HG03135 (cell line): Measurements from ENCODE around the gene SPEG.
"Not testable (repeated sequence)": the region's sequence is repeated elsewhere in the genome, so short reads cannot be mapped to it uniquely, and the experiment has no call there.

ENCODE experiments used
- ATAC-seq: cut with Tn5 transposase; IDR thresholded peaks from one replicate; pipeline ENCODE4 v1.9.1; 2021; ENCODE audit warnings: mild to moderate bottlenecking, moderate library complexity; ENCODE audit not compliant: unreplicated experiment

The SPEG gene

DNA sequence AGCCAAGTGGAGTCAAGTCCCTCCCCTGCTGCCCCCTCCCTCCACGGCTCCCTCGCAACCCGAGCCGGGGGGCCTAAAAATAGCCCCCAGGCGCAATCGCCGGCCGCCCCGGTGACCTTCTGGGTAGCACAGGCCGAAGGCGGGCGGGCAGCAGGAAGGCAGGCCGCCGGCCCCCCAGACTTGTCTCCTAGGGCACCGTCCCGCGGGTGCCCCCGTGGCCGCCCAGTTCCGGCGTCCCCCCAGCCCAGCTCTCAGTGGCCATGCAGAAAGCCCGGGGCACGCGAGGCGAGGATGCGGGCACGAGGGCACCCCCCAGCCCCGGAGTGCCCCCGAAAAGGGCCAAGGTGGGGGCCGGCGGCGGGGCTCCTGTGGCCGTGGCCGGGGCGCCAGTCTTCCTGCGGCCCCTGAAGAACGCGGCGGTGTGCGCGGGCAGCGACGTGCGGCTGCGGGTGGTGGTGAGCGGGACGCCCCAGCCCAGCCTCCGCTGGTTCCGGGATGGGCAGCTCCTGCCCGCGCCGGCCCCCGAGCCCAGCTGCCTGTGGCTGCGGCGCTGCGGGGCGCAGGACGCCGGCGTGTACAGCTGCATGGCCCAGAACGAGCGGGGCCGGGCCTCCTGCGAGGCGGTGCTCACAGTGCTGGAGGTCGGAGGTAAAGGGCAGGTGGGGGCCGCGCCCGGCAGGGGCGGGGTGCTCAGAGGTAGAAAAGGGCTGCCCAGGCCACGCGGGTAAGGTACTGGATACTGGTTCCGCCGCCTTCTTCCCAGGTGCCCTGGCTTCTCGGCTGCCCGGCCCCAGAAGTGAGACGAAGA is at the start of gene SPEG:
Gene SPEG (plus strand): TSS at position 126 of the 808 bp plus-strand sequence. CDS start 135 bp downstream, at position 261.
- no peak for ATAC-seq

DNA sequence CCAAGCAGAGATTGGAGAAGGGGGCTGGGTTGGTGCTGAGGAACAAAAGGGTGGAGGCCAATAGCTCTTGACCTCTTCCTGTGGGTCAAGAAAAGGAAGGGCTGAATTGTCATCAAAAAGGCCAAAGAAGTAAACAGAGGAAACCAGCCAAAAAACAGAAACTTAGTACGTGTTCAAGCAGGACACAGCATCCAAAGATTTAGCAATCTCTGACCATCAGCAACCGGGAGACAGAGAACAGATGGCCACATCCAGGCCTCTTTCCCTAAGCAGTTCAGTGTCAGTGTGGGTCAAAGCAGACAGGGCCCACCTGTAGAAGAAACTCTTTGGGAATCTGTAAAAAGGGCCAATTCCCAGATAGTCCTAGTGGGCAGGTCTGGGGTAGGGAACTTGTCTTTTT is 49.8 kb upstream of the SPEG start:
- no peak for ATAC-seq

DNA sequence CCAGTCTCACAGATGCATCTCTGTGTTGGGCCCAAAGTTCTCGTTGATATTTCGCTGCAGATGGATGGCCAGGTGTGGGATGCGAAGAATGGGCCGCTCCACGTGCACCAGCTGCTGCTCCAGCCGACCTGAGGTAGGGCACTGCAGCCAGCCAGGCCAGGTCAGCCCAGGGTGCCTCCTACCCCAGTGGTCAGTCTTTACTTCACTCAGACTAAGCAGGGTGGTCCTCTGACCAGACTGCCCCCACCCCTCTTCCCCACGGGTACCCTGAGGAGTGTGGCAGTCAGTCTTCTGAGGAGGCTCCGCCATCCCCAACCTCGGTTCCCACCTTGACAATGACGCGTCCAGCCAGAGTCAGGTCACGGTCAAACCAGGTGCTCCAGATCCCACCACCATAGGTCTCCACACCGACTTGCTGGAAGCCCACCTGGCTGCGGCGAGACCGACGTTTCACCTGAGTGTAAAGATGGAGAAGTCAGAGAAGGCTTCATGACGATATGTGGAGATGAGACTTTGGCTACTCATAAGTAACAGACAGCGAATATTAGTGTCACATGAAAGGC is 48.6 kb upstream of the SPEG start:
- ATAC-seq: no peak

DNA sequence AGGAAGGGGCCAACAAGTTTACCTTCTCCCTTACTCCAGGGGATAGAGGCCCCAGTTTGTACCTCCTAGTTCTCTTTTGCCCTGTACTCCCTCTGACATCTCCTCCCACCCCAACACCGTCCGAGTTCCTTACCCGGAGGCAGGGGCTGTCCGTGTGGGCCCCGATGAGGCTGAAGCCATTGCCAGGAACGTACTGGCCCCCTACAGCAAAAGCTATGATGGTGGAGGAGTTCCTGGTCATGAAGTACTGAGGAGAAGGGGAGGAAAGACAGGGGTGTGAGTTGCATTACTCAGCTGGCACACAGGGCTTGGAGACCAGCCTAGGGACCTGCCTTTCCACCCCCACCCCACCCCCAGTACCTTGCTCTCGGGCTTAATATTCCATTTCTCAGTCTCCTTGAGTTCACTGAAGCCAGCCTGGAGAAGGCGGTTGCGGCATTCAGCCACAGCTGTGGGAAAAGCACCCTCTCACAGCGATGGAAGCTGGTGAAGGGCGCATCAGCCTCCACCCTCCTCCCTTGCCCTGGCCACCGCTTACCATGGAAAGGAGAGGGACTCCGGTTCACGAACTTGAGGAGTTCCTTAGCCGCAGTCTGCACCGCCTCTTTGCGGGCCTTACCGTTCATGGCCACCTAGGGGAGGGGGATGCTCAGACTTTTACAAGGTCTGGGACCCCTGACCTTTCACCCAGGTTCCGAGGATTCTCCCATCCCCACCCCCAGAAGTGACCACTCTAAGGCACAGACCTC is 47.9 kb upstream of the SPEG start:
- no peak for ATAC-seq

DNA sequence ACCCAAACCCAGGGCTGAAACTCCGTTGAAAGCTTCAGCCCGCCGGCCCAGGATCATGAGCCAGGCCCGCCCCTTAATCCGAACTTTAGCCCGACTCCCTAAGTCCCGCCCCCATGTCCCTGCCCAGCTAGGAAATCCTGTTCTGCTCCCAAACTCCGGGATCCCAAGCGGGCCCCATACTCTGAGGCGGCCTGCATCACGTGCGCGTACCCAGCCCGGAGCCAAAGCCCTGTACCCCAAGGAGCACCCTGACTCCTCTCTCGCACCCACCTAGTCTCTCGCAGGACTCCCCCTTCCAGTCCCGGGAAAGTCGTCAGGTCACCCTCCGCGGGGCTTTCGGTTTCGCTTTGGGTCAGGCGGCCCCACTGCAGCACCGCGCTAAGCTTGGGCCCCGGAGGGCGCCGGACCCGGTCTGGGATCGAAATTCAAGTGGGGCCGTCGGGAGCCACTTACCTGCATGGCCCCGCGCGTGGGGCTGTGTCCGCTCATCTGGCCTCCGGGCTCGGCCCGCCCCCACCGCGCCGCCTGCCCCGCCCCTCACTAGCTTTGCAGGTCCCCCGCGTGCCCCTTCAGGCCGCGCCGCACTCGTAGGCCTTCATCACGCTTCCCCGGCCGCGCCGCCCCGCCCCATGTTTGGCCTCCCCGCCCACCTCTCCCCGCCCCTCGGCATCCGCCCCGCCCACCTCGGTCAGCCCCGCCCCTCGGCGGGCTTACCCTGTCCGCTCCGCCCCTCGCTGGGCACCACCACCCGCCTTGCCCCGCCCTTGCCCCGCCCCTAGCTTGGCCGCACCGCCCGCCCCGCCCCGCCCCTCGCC is 47.1 kb upstream of the SPEG start, which contains the start of gene DNPEP:
Gene DNPEP (minus strand): TSS at position 607 of the 815 bp plus-strand sequence. CDS start 118 bp downstream, at position 489.
- ATAC-seq: peak; percentile 59

DNA sequence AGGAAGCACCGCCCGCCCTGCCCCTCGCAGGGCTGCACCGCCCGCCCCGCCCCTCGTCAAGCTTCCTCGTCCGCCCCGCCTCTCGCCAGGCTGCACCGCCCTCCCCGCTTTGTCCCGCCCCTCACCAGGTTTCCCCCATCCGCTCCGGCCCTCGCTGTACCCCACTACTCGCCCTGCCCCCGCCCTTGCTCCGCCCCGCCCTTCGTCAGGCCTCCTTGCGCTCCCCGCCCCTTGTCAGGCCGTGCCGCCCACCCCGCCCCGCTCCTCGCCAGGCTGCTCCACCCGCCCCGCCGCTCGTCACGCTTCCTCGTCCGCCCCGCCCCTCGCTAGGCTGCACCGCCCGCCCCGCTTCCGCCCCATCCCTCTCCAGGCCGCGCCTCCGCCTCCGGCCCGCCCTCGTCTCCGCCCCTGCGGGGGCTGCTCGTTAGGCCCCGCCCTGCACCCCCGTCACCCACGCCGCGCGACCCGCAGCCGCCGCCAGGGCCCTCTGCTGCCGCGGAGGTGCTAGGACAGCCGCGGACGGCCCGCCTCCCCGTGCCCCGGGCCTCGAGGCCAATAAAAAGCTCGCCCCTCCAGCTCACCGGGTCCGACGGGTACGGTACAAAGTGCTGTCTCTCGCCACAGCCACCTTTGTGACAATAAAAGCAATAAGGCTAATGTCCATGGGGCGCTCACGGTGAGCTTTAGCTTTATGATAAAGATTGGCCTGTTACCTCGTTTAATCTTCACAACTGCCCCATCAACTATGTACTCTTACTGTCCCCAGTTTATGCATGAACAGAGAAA is 46.3 kb upstream of the SPEG start:
- ATAC-seq: peak; percentile 78

DNA sequence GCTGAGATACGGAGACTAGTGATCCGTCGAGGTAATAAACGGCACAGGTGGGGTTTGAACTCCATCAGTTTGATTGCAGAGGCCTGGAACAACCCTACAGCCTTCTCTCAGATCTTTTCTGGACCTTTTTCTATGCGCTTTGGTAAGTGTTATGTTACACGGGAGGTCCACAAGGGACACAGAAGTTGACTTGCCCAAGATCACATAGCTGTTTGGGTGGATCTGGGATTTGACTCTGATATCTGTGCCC is 45.8 kb upstream of the SPEG start:
- no peak for ATAC-seq

DNA sequence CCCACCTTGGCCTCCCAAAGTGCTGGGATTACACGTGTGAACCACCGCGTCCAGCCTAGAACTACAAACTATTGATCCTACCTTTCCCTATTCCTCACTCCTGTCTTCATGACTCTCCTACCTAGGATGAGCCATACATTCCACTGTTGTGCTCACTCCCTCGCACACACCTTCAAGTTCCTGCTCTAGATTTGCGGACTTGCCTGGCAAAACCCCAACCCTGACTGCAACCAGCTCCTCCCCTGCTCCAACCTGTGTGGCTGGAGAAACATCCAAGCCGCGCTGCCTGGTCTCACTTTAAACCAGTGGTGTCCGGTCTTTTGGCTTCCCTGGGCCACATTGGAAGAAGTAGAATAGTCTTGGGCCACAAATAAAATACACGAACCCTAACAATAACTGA is 41.9 kb upstream of the SPEG start:
- no peak for ATAC-seq

DNA sequence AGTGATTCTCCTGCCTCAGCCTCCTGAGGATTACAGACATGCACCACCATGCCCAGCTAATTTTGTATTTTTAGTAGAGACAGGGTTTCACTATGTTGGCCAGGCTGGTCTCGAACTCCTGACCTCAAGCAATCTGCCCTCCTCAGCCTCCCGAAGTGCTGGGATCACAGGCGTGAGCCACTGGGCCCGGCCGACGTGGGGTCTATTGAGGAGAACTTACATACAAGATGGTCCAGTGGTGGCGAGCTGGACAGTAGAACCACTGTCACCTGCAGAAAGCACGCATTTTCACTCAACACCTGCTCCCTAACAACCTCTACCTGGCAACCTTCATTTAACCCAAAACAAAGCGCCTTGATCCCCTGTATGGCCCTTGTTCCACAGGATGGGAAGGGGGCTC is 39.6 kb upstream of the SPEG start:
- ATAC-seq: not testable (repeated sequence)

DNA sequence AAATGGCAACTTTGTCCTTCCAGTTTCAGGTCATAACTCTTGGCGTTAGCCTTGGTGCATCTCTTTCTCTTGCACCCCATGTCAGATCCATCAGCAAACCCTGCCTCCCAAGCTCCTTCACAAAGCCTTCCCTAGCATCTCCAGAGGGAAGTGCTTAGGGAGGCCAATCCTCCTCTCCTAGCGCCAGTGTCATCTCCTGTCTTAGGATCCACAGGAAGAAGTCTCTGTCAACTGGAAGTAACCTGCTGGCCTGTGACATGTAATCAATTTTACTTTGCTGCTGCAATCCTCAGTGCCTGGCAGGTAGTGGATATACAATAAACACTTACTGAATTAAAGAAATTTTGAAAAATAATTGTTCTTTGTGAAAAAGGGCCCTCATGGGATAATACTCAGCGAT is 39.0 kb upstream of the SPEG start:
- ATAC-seq: no peak

DNA sequence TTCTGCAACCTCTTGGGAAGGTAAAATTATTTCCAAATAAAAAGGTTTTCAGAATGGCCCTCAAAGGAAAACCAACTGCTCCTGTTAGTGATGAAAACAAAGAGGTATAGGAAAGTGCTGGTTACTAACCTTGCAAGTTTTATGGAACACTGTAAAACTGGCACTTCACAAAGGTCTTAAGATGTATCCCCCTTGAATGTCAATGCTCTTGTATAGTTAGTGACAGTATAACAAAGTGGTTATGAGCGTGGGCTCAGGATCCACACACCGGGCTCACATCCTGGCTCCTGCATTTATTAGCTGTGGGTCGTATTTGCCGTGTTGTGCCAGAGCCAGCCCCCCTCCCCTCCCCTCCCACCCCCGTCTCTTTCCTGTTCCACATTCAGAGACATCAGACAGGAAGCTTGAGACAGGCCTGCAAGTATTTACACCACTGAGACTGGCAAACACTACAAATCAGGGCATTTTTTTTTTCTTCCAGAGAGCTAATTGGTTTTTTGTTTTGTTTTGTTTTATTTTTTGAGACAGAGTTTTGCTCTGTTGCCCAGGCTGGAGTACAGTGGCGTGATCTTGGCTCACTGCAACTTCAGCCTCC is 37.7 kb upstream of the SPEG start:
- no peak for ATAC-seq

DNA sequence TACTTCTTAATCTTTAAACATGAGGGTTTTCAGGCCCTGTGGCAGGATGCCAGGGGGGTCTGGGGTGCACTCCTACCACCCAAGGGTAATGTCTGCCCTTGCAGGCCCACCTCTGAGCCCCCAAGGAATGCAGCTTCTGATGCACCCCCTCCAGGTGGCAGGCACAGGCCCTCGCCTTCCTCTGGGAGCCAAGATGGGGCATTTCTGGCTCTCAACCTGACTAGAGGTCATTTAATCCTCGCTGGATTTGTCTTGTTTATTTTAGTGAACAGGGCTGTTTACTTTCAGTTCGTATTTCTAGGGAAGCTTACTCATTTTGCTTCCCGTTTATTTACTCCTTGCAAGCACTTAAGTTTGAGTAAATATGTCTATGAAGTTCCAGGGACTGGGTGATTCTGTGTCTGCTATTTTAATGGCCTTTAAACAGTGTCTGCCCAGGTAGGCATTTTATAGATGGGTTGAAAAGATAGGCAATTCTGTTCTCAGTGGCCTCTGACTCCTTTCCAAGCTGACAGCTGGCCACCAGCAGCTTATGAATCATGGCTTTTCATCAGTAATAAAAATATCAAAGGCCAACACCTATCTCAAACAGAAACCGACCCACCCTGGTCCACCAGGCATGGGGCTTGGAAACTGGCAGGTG is 35.8 kb upstream of the SPEG start:
- ATAC-seq: no peak

DNA sequence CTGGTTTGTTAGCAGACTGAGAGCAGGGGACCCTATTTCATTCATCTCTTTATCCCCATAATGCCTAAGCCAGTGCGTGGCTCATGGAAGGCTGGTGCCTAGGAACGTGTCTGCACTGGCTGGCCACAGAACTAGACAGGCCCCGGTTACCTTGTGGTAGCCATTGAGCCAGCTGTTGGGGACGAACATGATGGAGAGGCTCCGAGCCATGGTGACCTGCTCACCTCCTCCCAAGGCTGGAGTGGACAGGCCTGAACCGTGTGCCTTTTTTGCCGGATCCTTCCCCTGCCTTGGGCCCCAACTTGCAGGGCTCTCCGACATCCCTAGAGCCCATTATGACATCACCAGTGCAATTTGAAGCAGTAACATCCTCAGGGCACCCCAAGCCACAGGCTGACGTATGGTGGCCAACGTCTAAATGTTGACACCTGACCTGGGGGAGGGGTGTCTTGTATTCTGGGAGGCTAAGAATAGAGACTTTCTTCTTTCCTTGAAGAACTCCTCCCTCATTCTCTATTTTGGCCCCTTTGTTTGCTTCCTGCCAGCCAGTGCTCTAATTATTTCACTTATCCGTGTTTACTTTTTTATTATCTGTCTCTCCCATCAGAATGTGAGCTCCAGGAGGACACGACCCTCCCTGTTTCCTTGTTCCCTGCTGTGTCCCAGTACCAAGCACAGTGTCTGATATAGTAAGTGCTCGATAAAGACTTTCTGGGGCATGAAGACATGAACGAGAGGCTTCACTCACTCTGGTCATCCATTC is 34.7 kb upstream of the SPEG start:
- no peak for ATAC-seq

DNA sequence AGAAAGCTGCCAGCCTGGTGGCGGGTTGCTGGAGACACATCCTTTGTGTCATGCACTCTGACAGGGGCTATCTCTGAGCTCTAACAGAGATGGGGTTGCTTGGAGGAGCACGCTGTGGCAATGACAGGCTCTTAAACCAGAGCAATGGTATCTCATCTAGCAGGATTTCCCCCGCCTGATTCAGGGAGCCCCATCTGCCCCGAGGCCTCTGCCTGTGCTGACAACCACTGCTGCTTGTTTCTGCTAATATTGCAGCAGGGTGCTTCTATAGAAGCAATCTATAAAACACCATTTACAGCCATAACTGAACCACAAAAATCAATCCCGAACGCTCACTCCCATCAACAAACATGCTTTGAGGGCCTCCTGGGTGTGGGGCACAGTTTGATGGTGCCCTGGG is 34.1 kb upstream of the SPEG start:
- ATAC-seq: no peak

DNA sequence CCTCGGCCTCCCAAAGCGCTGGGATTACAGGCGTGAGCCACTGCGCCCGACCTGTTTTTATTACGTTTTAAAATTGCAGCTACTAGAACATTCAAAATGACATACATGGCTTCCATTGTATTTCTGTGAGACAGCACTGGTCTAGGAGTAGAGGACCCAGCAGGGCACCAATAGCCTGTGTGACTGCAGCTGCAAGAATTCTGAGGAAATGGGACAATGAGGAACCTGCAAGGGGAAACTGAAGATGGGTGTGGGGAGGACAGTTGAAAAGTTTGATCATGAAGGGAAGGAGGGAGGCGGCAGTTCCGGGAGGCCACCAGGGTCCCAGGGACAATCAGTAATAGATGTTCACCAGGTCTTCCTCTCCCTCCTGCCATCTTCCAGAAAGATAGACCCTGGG is 33.0 kb upstream of the SPEG start:
- no peak for ATAC-seq

DNA sequence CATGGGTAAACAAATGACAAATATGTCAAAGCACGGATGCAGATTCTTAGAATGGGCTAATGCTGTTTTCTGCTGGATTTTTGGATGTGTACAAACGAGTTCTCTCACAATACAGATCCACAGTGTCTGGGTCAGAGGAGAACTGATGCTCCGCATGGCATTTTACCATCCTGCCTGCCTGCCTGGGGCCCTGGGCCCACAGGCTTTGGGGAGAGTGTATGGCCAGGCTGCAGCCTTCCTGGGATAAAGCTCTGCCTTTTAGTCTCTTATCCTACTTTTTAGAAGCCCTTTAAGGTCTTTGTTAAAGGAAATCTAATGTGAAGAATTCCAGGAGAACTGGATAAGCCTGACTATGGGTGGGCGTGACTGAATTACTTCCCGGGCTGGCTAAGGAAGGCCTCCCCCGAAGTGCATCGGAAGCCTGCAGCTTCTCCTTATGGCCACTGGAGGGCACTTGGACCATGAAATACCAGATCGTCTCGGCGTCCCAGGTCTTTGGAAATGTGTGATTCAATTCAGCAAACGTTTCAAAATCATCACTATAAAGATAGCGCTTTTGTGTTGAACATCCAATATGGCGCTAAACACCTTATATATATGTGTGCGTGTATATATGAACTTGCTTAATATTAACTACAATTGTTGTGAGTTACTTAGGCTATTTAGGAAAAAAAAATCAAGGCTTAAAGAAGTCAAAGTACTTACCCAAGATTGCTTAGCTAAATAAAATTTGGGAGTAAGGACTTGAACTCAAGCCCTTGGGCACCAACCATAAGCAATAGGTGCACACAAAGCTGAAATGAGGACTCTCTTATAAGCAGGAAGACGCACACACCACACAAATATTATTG is 31.8 kb upstream of the SPEG start:
- ATAC-seq: peak; percentile 79

DNA sequence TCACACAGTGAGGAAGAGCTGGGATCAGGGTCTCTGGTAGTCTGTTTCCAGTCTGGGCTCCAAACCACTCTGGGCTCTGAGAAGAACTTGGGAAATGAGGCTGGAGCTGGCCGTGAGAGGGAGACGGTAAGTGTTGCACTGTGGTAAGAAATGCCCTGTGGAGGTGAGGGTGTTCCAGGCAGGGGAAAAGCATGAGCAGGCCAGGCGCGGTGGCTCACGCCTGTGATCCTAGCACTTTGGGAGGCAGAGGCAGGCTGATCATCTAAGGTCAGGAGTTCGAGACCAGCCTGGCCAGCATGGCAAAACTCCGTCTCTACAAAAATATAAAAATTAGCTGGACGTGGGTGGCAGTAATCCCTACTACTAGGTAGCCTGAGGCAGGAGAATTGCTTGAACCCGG is 30.8 kb upstream of the SPEG start:
- no peak for ATAC-seq

DNA sequence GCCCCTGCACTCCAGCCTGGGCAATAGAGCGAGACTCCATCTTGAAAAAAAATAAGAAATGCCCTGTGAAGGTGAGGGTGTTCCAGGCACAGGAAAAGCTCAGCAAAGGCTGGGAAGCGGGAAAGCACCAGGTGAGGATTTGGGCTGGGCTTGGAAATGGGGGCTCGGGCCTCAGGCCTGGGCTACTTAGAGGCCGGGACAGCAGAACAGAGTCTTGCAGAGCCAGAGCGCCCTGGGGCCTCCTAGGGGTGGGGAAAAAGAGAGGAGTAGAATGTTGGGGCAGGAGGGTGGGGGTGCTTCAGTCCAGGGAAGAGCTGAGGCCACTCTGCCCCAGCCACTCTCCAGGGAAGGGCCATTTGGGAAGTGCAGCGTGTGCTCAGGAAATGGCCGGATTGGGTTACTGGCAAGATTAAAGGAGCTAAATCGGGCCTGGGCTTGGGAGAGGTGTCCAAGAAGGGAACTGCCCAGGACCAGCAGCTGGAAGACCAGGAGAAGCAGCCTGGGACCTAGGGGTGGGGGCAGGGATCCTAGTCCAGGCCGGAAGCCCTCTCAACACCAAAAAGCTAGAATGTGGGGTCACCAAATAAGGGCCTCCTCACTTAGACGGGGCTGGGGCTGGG is 30.2 kb upstream of the SPEG start:
- no peak for ATAC-seq
